ENCODE data around the gene APBA1.
"Not testable (repeated sequence)": the region's sequence is repeated elsewhere in the genome, so short reads cannot be mapped to it uniquely, and the experiment has no call there.

The APBA1 gene

DNA sequence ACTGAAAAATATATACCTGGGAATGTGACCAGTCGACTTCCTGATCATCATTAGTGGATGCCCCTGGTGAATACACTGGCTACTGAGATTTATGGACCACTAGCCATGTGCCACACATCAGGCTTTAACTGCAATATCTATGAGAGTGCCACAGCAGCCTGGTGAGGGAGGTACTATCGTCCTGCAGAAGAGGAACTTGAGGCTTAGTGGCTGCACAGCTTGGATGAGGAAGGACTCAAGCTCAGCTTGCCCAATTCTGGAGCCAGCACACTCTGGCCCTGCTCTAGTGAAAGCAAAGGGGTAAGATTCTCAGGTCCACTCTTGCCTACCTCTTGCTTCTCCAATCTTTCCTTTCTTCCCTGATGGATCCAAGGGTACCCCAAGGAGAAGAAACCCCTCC, 217.8 kb downstream of the APBA1 start:
- no peak overlapping the region for H3K27ac Mint-ChIP-seq
- no peaks in the 10 kb centered on the region for H3K36me3 Mint-ChIP-seq
- no peaks in the 10 kb centered on the region for H3K4me1 Mint-ChIP-seq
- DNase-seq (ENCODE audit: low spot score in 2 of 2) (no peak), ATAC-seq (no peak)
- no peak overlapping the region for H3K4me3 Mint-ChIP-seq
- no peaks in the 10 kb centered on the region for H3K9me3 Mint-ChIP-seq

DNA sequence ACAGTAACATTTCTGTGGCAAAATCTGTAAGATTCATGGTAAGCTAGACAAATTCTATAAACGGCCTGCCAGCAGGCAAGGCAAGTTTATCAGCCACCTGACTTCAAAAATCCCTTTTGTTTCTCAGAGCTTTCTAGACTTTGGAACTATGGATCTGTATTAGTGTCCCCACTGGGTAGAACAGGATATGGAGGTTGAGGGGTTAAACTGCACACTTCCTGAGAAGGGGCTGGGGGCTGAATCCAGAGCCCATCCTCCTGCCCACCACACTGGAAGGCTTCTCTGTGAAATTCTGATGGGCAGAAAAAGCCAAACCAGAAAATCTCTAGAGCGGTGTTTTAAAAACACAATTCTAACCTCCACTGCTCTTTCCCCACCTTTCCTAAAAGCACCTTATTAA, 218.4 kb downstream of the APBA1 start:
- no peak for ATAC-seq
- Mint-ChIP-seq H3K4me3 (no peak overlapping the region), H3K9me3 (no peaks in the 10 kb centered on the region), H3K36me3 (no peaks in the 10 kb centered on the region), H3K4me1 (no peaks in the 10 kb centered on the region), H3K27ac (no peak overlapping the region)
- DNase-seq (ENCODE audit: low spot score in 2 of 2): no peak

DNA sequence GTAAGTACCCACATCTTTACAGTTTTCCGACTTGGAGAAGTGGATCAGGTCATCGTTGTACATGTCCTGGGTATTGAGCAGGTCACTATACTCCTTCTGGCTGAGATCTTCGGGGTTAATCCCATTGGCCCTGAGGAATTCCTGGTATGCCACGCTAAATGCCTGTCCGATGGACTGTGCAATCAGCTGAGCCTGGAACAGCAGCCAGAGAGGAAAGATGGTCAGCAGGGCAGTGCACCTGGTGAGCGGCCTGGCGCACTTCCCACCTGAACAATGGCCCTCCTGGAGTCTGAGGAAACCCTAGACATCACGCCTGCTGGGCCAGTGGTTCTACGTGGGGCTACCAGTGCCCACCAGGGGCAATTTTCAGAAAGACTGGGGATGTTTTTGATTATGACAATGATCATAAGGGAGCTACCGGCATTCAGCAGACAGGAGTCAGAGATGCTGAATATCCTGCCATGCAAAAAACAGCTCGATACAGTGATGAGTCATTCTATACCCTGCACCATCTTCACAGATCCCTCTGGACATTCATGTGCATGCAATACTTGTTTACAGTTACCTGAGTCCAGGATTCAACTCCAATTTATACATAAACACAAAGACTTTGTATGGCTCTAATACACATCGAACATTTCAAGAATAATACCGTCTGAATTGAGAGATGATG, 219.9 kb downstream of the APBA1 start:
- Mint-ChIP-seq H3K9me3 (no peaks in the 10 kb centered on the region), H3K4me3 (no peak overlapping the region)

DNA sequence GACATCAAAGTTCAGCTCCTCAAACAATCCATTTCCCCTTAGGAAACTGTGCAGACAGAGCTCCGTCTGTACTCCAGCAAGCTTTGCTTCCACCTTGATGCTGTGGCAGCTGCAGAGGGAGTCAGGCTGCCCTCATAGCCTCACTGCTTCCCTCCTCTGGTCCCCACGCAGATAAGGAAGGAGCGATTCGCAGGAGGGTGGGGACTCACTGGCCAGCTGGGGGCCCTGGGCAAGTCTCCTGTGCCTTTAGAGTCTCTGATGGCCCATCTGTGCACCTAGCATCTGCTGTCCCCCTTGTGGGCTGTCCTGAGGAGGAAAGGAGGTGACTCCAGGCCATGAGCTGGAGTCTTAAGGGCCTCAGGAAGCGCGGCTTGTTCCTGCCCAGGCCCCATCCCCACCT, 225.7 kb downstream of the APBA1 start:
- no peak for DNase-seq (ENCODE audit: low spot score in 2 of 2)
- no peak overlapping the region for H3K4me3 Mint-ChIP-seq
- no peak for ATAC-seq
- H3K9me3 Mint-ChIP-seq: no peaks in the 10 kb centered on the region
- H3K4me1 Mint-ChIP-seq: no peaks in the 10 kb centered on the region
- H3K27ac Mint-ChIP-seq: no peak overlapping the region
- no peaks in the 10 kb centered on the region for H3K36me3 Mint-ChIP-seq

More for the DNA sequence above, 219.9 kb downstream of the APBA1 start:
- DNase-seq (ENCODE audit: low spot score in 2 of 2): no peak
- no peak for ATAC-seq
- H3K27ac Mint-ChIP-seq: no peak overlapping the region
- H3K36me3 Mint-ChIP-seq: no peaks in the 10 kb centered on the region
- no peaks in the 10 kb centered on the region for H3K4me1 Mint-ChIP-seq

DNA sequence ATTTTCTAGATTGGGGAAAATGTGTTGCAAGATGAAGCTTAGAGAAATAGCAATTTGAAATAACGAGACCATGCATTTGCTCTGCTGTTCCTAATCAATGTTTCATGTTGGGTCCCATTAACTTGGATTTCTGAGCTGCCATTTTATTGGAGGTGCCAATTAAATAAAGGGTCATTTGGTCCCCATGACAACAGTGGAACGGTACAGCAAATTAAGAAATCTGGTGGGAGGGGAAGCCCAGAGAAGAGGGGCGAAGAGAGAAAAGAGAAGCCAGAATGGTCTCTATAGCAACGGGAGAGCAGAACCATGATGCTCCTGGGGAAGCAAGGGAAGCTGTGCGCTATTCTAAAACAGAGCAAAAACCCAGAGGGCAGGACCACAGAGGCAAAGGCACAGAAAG, 226.9 kb downstream of the APBA1 start:
- DNase-seq (ENCODE audit: low spot score in 2 of 2): no peak
- H3K9me3 Mint-ChIP-seq: no peaks in the 10 kb centered on the region
- ATAC-seq: no peak
- no peaks in the 10 kb centered on the region for H3K36me3 Mint-ChIP-seq
- no peaks in the 10 kb centered on the region for H3K4me1 Mint-ChIP-seq
- no peak overlapping the region for H3K27ac Mint-ChIP-seq
- no peak overlapping the region for H3K4me3 Mint-ChIP-seq

DNA sequence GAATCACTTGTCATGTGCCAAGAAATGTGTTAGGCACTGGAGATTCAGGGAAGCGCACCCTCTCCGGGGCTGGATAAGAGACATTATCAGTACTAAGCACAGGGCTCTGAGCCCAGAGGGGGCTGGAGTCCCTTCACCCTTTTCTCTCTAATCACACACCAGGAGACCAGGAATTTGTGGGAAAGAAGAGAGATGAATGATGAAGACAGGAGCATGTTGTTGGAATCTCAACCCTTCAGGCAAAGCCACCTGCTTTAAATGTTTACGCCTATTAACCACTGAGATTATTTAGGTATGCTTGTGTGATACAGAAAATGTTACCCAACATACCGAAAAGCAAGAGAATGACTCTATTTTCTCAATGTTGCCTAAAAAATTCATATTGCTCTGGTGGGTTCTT, 227.4 kb downstream of the APBA1 start:
- DNase-seq (ENCODE audit: low spot score in 2 of 2) (no peak), ATAC-seq (no peak)
- Mint-ChIP-seq H3K27ac (no peak overlapping the region), H3K4me1 (no peaks in the 10 kb centered on the region), H3K4me3 (no peak overlapping the region), H3K9me3 (no peaks in the 10 kb centered on the region), H3K36me3 (no peaks in the 10 kb centered on the region)

DNA sequence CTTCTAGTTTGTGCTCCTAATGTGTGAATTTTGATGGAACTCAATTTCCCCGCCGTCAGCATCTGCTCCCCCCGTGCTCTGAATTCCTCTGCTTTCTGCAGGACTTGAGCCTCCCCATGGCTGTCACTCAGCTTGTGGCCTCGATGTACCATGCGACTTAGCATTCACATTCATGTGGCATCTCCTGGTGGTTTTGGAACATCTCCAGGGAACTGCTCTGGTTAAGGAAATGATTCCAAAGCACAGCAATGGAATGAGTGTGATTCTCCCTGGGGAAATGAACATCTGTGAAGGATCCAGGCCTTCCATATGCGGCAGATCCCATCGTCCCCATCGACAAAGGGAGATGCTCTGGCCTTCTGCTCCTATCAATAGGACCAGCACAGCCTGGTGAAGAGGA, 228.2 kb downstream of the APBA1 start:
- Mint-ChIP-seq H3K27ac (no peak overlapping the region), H3K36me3 (no peaks in the 10 kb centered on the region), H3K4me3 (no peak overlapping the region), H3K9me3 (no peaks in the 10 kb centered on the region), H3K4me1 (no peaks in the 10 kb centered on the region)
- ATAC-seq: no peak
- DNase-seq (ENCODE audit: low spot score in 2 of 2): no peak

DNA sequence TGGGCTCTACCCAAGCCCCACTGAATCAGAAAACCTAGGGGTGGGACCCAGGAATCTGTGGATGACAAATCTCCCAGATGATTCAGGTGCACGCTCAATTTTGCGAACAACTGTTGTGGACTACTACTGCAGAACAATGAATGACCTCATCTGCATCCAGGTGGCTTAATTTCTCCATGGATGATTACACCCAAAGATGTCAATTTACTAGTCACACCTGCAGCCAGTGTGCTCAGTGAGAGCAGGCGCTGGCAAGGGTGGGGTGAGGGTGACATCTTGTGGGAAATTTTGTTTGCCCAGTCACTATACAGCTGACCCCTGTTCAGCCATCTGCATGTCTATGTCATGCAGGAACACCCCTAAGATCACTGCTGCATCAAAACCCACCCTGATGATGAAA, 229.0 kb downstream of the APBA1 start:
- H3K4me1 Mint-ChIP-seq: no peaks in the 10 kb centered on the region
- no peak overlapping the region for H3K27ac Mint-ChIP-seq
- H3K4me3 Mint-ChIP-seq: no peak overlapping the region
- DNase-seq (ENCODE audit: low spot score in 2 of 2) (no peak), ATAC-seq (no peak)
- H3K9me3 Mint-ChIP-seq: no peaks in the 10 kb centered on the region
- H3K36me3 Mint-ChIP-seq: no peaks in the 10 kb centered on the region

DNA sequence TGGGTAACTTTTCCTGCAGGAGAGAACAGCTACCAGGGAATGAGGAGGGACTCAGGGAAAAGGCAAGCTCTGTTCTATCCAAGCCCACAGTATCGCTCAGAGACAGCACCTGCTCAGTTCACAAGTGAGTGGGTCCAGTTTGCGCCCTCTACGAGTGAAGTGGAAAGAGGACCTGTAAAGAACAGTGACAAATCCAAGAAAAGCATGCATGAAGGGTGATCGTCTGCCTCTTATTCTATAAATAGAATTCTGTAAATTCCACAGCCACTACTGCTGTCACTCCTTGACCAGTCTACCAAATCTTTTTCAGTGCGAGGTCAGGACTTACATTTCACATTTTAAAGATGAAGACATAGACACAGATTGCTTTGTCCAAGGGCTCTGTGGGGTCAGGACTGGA, 229.7 kb downstream of the APBA1 start:
- H3K36me3 Mint-ChIP-seq: no peaks in the 10 kb centered on the region

DNA sequence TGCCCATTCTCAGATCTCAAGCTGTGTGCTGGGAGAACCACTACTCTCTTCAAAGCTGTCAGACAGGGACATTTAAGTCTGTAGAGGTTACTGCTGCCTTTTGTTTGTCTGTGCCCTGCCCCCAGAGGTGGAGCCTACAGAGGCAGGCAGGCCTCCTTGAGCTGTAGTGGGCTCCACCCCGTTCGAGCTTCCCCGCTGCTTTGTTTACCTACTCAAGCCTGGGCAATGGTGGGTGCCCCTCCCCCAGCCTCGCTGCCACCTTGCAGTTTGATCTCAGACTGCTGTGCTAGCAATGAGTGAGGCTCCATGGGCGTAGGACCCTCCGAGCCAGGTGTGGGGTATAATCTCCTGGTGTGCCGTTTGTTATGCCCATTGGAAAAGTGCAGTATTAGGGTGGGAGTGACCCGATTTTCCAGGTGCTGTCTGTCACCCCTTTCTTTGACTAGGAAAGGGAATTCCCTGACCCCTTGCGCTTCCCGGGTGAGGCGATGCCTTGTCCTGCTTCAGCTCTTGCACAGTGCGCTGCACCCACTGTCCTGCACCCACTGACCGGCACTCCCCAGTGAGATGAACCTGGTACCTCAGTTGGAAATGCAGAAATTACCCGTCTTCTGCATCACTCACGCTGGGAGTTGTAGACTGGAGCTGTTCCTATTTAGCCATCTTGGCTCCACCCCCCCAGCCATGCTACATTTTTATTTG, 231.8 kb downstream of the APBA1 start:
- H3K4me1 Mint-ChIP-seq; ATAC-seq; DNase-seq (ENCODE audit: low spot score in 2 of 2); H3K4me3 Mint-ChIP-seq; H3K27ac Mint-ChIP-seq; H3K36me3 Mint-ChIP-seq; H3K9me3 Mint-ChIP-seq: not testable (repeated sequence)

More for the DNA sequence above, 229.7 kb downstream of the APBA1 start:
- ATAC-seq: no peak
- Mint-ChIP-seq H3K27ac (no peak overlapping the region), H3K4me1 (no peaks in the 10 kb centered on the region), H3K9me3 (no peaks in the 10 kb centered on the region), H3K4me3 (no peak overlapping the region)
- no peak for DNase-seq (ENCODE audit: low spot score in 2 of 2)

DNA sequence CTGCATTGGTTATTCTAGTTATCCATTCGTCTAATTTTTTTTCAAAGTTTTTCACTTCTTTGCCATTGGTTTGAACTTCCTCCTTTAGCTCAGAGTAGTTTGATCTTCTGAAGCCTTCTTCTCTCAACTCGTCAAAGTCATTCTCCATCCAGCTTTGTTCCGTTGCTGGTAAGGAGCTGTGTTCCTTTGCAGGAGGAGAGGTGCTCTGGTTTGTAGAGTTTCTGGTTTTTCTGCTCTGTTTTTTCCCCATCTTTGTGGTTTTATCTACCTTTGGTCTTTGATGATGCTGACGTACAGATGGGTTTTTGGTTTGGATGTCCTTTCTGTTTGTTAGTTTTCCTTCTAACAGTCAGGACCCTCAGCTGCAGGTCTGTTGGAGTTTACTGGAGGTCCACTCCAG, 232.5 kb downstream of the APBA1 start:
- not testable (repeated sequence) for H3K9me3 Mint-ChIP-seq; ATAC-seq; DNase-seq (ENCODE audit: low spot score in 2 of 2); H3K4me1 Mint-ChIP-seq; H3K36me3 Mint-ChIP-seq; H3K27ac Mint-ChIP-seq; H3K4me3 Mint-ChIP-seq

DNA sequence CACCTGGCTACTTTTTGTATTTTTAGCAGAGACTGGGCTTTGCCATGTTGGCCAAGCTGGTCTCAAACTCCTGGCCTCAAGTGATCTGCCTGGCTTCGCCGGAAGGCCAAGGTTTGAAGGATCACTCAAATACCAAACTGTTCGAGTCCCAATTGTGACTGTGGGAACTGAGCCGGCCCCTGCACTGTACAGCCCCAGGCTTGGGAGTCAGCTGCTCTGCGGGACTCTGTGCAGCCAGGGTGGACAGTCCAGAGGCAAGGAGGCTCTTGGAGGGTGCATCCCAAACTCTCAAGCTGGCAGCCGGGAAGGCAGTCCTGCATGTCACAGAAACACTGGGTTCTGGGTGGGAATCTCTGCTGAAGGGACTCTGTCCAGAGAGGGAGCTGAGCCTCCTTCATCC, 238.2 kb downstream of the APBA1 start:
- Mint-ChIP-seq H3K4me1 (no peaks in the 10 kb centered on the region), H3K36me3 (no peaks in the 10 kb centered on the region), H3K27ac (no peak overlapping the region), H3K4me3 (no peak overlapping the region), H3K9me3 (no peaks in the 10 kb centered on the region)
- DNase-seq (ENCODE audit: low spot score in 2 of 2) (no peak), ATAC-seq (no peak)

DNA sequence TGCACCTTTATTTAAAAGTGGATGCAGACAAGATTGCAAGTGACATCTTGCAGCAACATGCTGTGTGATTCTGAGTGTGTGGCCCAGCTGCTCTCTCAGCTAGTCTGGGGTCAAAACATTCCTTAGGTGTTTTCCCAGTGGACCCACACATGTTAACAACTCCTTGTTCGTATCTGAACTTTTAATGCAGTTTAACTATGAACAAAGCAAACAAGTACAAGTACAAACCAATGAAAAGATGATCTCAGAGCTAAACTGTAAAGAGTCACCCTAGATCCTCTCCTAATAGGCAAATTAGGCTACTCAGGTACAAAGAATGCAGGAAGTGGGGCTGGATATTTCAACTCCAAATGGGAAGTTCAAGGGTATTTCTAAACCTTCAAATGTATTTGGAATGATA, 238.8 kb downstream of the APBA1 start:
- ATAC-seq: no peak
- Mint-ChIP-seq H3K36me3 (no peaks in the 10 kb centered on the region), H3K9me3 (no peaks in the 10 kb centered on the region), H3K27ac (no peak overlapping the region), H3K4me3 (no peak overlapping the region), H3K4me1 (no peaks in the 10 kb centered on the region)
- no peak for DNase-seq (ENCODE audit: low spot score in 2 of 2)

DNA sequence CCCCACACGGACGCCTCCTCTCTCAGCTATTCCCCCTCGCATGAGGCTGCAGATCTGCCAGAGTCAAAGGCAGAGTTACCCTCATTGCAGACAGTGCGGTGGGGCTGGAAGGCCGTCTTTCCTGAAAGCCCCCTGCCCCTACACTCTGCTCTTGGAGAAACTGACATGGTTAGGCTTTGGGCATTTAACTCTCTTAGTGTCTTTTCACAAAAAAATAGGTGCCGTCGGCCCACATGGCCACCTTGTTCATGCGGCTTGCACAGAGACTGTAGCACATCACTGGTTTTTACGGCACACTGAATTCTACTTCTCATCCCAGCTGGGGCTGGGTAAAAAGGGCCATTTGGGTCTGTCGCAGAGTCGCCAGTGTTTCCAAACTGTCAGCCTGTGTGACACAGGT, 239.5 kb downstream of the APBA1 start:
- Mint-ChIP-seq H3K4me3 (no peak overlapping the region), H3K4me1 (no peaks in the 10 kb centered on the region), H3K36me3 (no peaks in the 10 kb centered on the region), H3K9me3 (no peaks in the 10 kb centered on the region), H3K27ac (no peak overlapping the region)
- ATAC-seq (no peak), DNase-seq (ENCODE audit: low spot score in 2 of 2) (no peak)

DNA sequence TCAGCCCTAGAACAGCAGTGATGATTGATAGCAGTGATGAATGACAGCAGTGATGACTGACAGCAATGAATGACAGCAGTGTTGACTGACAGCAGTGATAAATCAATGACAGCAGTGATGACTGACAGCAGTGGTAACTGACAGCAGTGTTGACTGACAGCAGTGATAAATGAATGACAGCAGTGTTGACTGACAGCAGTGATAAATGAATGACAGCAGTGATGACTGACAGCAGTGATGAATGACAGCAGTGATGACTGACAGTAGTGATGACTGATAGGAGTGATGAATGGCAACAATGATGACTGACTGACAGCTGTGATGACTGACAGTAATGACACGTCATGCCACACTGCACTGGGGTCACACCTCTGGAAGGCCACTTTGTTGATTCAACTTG, 240.4 kb downstream of the APBA1 start:
- H3K27ac Mint-ChIP-seq: no peak overlapping the region
- peak; percentile 87 for ATAC-seq

DNA sequence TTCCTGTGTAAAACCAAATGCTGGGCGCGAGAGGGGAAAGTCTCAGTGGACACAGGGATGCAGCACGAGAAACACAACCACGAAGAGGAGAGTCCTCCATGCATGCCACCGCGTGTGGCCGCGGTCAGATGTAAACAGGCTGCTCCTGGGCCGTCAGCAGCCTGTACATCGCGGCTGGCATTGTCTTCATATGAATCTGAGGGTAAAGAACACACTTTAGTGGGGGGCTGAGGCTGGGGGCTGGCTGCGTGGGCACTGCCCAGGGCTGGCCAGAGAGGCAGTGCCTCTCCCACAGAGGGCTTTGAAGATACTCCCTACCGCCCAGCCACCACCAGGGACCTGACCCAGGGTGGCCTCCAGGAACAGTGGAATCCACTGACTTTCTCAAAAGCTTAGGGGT, 241.0 kb downstream of the APBA1 start:
- DNase-seq (ENCODE audit: low spot score in 2 of 2): no peak
- Mint-ChIP-seq H3K4me3 (no peak overlapping the region), H3K36me3 (no peaks in the 10 kb centered on the region), H3K9me3 (no peaks in the 10 kb centered on the region), H3K4me1 (no peaks in the 10 kb centered on the region), H3K27ac (no peak overlapping the region)
- ATAC-seq: no peak

More for the DNA sequence above, 240.4 kb downstream of the APBA1 start:
- Mint-ChIP-seq H3K36me3 (no peaks in the 10 kb centered on the region), H3K4me1 (no peaks in the 10 kb centered on the region), H3K9me3 (no peaks in the 10 kb centered on the region), H3K4me3 (no peak overlapping the region)
- DNase-seq (ENCODE audit: low spot score in 2 of 2): no peak
